IMR-90 (cell line): ENCODE measurements around the gene ARHGAP15.

Experiments used
- BHLHE40 ChIP-seq: fragments of 150-350 bp; IDR thresholded peaks from 2 replicates; pipeline ENCODE4 v1.6.1; 2016; ENCODE audit warnings: mild to moderate bottlenecking, low read depth, low read length
- CEBPB ChIP-seq: IDR thresholded peaks from 2 replicates; pipeline ENCODE4 v1.6.1; 2012; ENCODE audit warnings: low read depth, low read length, improper control_type of control experiment
- MAFK ChIP-seq: IDR thresholded peaks from 2 replicates; pipeline ENCODE4 v1.6.1; 2012; ENCODE audit warnings: low read depth, low read length, improper control_type of control experiment
- MXI1 ChIP-seq: IDR thresholded peaks from 2 replicates; pipeline ENCODE4 v1.6.1; 2012; ENCODE audit warnings: low read depth, mild to moderate bottlenecking, low read length, moderate library complexity, borderline replicate concordance
- NFE2L2 ChIP-seq: fragments of 150-350 bp; IDR thresholded peaks from 2 replicates; pipeline ENCODE4 v1.6.1; 2016; ENCODE audit warnings: low read depth, mild to moderate bottlenecking, low read length
- POLR2A ChIP-seq: IDR thresholded peaks from 2 replicates; pipeline ENCODE4 v1.6.1; 2012; ENCODE audit warnings: mild to moderate bottlenecking, low read depth, low read length
- RAD21 ChIP-seq: IDR thresholded peaks from 2 replicates; pipeline ENCODE4 v1.6.1; 2012; ENCODE audit warnings: low read length, improper control_type of control experiment
- RCOR1 ChIP-seq: IDR thresholded peaks from 2 replicates; pipeline ENCODE4 v1.6.1; 2012; ENCODE audit warnings: mild to moderate bottlenecking, low read length, improper control_type of control experiment; ENCODE audit not compliant: insufficient replicate concordance
- SMC3 ChIP-seq: fragments of 150-350 bp; IDR thresholded peaks from 2 replicates; pipeline ENCODE4 v1.6.1; 2016; ENCODE audit warnings: low read depth, mild to moderate bottlenecking, antibody characterized with exemption, low read length, moderate library complexity
- USF2 ChIP-seq: fragments of 150-350 bp; IDR thresholded peaks from 2 replicates; pipeline ENCODE4 v1.6.1; 2017; ENCODE audit warnings: mild to moderate bottlenecking, antibody characterized with exemption, low read length, low read depth
- TF ChIP-seq, protein P1 (sequence below): conservative IDR thresholded peaks from 2 replicates; pipeline ENCODE4 v1.5.1; 2012; ENCODE audit warnings: mild to moderate bottlenecking, low read depth, low read length, improper control_type of control experiment

- TF ChIP-seq RCOR1 (no peak), POLR2A (no peak), MAFK (no peak), SMC3 (no peak), BHLHE40 (no peak), RAD21 (no peak), CEBPB (no peak), MXI1 (no peak), NFE2L2 (no peak), USF2 (no peak)
- TF ChIP-seq, protein P1, sequence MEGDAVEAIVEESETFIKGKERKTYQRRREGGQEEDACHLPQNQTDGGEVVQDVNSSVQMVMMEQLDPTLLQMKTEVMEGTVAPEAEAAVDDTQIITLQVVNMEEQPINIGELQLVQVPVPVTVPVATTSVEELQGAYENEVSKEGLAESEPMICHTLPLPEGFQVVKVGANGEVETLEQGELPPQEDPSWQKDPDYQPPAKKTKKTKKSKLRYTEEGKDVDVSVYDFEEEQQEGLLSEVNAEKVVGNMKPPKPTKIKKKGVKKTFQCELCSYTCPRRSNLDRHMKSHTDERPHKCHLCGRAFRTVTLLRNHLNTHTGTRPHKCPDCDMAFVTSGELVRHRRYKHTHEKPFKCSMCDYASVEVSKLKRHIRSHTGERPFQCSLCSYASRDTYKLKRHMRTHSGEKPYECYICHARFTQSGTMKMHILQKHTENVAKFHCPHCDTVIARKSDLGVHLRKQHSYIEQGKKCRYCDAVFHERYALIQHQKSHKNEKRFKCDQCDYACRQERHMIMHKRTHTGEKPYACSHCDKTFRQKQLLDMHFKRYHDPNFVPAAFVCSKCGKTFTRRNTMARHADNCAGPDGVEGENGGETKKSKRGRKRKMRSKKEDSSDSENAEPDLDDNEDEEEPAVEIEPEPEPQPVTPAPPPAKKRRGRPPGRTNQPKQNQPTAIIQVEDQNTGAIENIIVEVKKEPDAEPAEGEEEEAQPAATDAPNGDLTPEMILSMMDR: no peak
These were observed 288.2 kb downstream of the ARHGAP15 start for GRCh38 chr2:143417428-143417827.
